ENCODE results near the gene CTAGE1. TPM values are rescaled to one million over a fixed set of nuclear protein-coding genes. Genes with fewer than 3 reads are reported as not detected.
A peak's percentile ranks its signal among the peaks of the same experiment; 100 is the strongest.

The CTAGE1 gene
- total and polyA plus RNA-seq, 2 donors from 2014 or later, result not detected

GRCh38 chr18:22411446-22411845 lies 6.3 kb downstream of the CTAGE1 start:
- no peak overlapping the region for H3K27ac ChIP-seq (ENCODE audit: low read depth in 2 of 2, low read length in 2 of 2)
- H3K36me3 ChIP-seq (ENCODE audit: control insufficient read depth in 2 of 3, insufficient read depth in 3 of 3, low read length in 3 of 3), result no peaks in the 10 kb centered on the region
- FAIRE-seq (no peak), DNase-seq (peak in 2 of 5 donors; percentile 13 to 59)
- no peak overlapping the region for H3K9ac ChIP-seq (ENCODE audit: low read length in 3 of 3)
- H3K9me3 ChIP-seq (ENCODE audit: control insufficient read depth in 2 of 3, insufficient read depth in 1 of 3, low read length in 3 of 3), result no peaks in the 10 kb centered on the region
- no peak overlapping the region for H3K4me3 ChIP-seq (ENCODE audit: low read length in 3 of 3)
- no peaks in the 10 kb centered on the region for H3K4me1 ChIP-seq (ENCODE audit: control insufficient read depth in 2 of 3, insufficient read depth in 2 of 3, low read depth in 1 of 3, low read length in 3 of 3)
- intact Hi-C loops (cut with DNase I), result no loop called here
- TF ChIP-seq CTCF (IDR thresholded peaks at IDR 0.05; ENCODE audit: borderline replicate concordance, extremely low read depth, insufficient read depth), result no peak
- H3K27me3 ChIP-seq (ENCODE audit: control insufficient read depth, insufficient read depth, low read length), result no peaks in the 10 kb centered on the region

- intact Hi-C loops (cut with DNase I), result no loop called here
- Histone ChIP-seq H3K36me3 (ENCODE audit: control insufficient read depth in 2 of 3, insufficient read depth in 3 of 3, low read length in 3 of 3) (no peaks in the 10 kb centered on the region), H3K9me3 (ENCODE audit: control insufficient read depth in 2 of 3, insufficient read depth in 1 of 3, low read length in 3 of 3) (peaks cover 0 to under 1% (median 0%) of the 10 kb centered on the region in 3 donors), H3K4me1 (ENCODE audit: control insufficient read depth in 2 of 3, insufficient read depth in 2 of 3, low read depth in 1 of 3, low read length in 3 of 3) (no peaks in the 10 kb centered on the region), H3K27ac (ENCODE audit: low read depth in 2 of 2, low read length in 2 of 2) (no peak overlapping the region), H3K9ac (ENCODE audit: low read length in 3 of 3) (no peak overlapping the region), H3K27me3 (ENCODE audit: control insufficient read depth, insufficient read depth, low read length) (no peaks in the 10 kb centered on the region), H3K4me3 (ENCODE audit: low read length in 3 of 3) (no peak overlapping the region)
- TF ChIP-seq CTCF (IDR thresholded peaks at IDR 0.05; ENCODE audit: borderline replicate concordance, extremely low read depth, insufficient read depth), result no peak
- DNase-seq (no peak), FAIRE-seq (no peak)
Observed at GRCh38 chr18:22410126-22410525, 7.6 kb downstream of the CTAGE1 start.

- H3K27ac ChIP-seq (ENCODE audit: low read depth in 2 of 2, low read length in 2 of 2), result no peak overlapping the region
- FAIRE-seq (no peak), DNase-seq (no peak)
- TF ChIP-seq CTCF (IDR thresholded peaks at IDR 0.05; ENCODE audit: borderline replicate concordance, extremely low read depth, insufficient read depth), result no peak
- H3K4me1 ChIP-seq (ENCODE audit: control insufficient read depth in 2 of 3, insufficient read depth in 2 of 3, low read depth in 1 of 3, low read length in 3 of 3), result no peaks in the 10 kb centered on the region
- H3K9me3 ChIP-seq (ENCODE audit: control insufficient read depth in 2 of 3, insufficient read depth in 1 of 3, low read length in 3 of 3), result peaks cover 0 to 4% (median 0%) of the 10 kb centered on the region in 3 donors
- no peaks in the 10 kb centered on the region for H3K27me3 ChIP-seq (ENCODE audit: control insufficient read depth, insufficient read depth, low read length)
- intact Hi-C loops (cut with DNase I), result no loop called here
- no peak overlapping the region for H3K4me3 ChIP-seq (ENCODE audit: low read length in 3 of 3)
- no peaks in the 10 kb centered on the region for H3K36me3 ChIP-seq (ENCODE audit: control insufficient read depth in 2 of 3, insufficient read depth in 3 of 3, low read length in 3 of 3)
- no peak overlapping the region for H3K9ac ChIP-seq (ENCODE audit: low read length in 3 of 3)
Observed at GRCh38 chr18:22409445-22409844, 8.3 kb downstream of the CTAGE1 start.

- intact Hi-C loops (cut with DNase I), result no loop called here
- Histone ChIP-seq H3K36me3 (ENCODE audit: control insufficient read depth in 2 of 3, insufficient read depth in 3 of 3, low read length in 3 of 3) (no peaks in the 10 kb centered on the region), H3K4me3 (ENCODE audit: low read length in 3 of 3) (no peak overlapping the region), H3K9me3 (ENCODE audit: control insufficient read depth in 2 of 3, insufficient read depth in 1 of 3, low read length in 3 of 3) (peaks cover 0 to 4% (median 0%) of the 10 kb centered on the region in 3 donors), H3K4me1 (ENCODE audit: control insufficient read depth in 2 of 3, insufficient read depth in 2 of 3, low read depth in 1 of 3, low read length in 3 of 3) (no peaks in the 10 kb centered on the region), H3K9ac (ENCODE audit: low read length in 3 of 3) (no peak overlapping the region), H3K27me3 (ENCODE audit: control insufficient read depth, insufficient read depth, low read length) (no peaks in the 10 kb centered on the region), H3K27ac (ENCODE audit: low read depth in 2 of 2, low read length in 2 of 2) (no peak overlapping the region)
- TF ChIP-seq CTCF (IDR thresholded peaks at IDR 0.05; ENCODE audit: borderline replicate concordance, extremely low read depth, insufficient read depth), result no peak
- DNase-seq (no peak), FAIRE-seq (no peak)
Observed at GRCh38 chr18:22408059-22408458, 9.7 kb downstream of the CTAGE1 start.

Measured in kidney (tissue), 14 donors.